NCI-H1048 (cell line): ENCODE measurements around the gene YAE1.

Source experiments
- DNase-seq: peaks from one replicate; lab custom pipeline; 2025; lab: John Stamatoyannopoulos, UW

The YAE1 gene

GRCh38 chr7:39608278-39608677 is 42.1 kb downstream of the YAE1 start:
- no peak for DNase-seq

- no peak for DNase-seq
Observed at GRCh38 chr7:39609113-39609934, 43.1 kb downstream of the YAE1 start.

- DNase-seq, result no peak
Observed at GRCh38 chr7:39609935-39610263, 43.7 kb downstream of the YAE1 start.

DNA sequence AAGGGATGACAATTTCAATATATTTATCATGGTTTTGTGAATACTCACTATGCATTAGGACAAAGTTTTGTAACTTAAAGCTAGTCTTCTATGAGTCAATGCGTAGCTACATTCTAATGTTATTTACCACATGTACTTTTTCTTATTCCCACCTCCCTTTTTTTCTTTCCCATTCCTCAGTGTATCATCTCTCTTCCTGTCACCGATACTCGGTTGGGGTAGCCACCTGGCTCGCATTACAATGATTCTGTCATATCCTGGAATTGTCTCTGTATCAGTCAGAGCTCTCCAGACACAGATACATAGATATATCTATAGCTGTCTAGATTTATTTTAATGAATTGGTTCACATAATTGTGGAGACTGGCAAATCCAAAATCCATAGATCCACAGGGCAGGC is 47.4 kb downstream of the YAE1 start:
- DNase-seq, result no peak

DNA sequence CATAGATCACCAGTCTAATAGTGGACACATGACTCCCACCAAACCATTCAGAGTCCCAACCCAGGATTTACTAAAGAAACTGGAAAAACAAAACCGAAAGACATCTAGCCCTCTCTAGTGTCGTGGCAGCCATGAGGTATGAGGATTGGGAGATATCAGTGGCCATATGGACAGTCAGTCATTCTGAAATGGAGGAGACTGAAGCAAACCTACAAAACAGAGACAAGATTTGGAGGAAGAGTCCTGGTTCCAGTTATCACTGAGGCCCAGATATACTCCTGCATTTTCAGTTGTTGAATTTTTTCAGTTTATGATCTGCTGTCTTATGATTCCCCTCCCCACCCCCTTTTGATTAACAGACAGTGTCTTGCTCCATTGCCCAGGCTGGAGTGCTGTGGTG is 48.1 kb downstream of the YAE1 start:
- DNase-seq, result no peak

DNA sequence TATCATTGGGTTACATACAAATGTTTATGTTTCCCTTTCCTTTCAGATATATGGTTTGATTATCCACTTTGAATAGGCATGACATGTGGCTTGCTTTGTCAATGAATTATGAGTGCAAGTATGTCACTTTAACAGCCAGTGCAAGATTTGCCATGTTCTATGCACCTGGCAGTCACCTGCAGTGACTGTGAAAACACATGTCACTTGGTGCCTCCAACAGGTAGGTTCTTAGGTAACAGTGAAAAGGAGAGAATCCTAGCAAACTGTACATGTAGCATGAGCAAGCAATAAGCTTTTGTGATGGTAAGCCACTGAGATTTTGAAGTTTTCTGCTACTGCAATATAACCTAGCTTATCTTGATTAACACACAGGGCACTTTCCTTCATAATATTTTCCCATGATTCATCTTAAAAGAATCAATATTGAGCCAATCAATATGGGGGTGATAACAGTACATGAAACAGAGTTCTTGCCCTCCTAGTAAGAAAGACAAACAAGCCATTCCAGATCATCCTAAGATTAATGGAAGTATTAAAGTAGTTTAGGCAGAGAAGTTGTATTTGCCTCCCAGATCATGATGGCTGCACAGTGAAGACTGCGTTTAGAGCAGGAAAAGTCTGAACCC is 49.3 kb downstream of the YAE1 start:
- DNase-seq, result no peak

GRCh38 chr7:39616138-39616537 is 49.9 kb downstream of the YAE1 start:
- DNase-seq, result no peak

DNA sequence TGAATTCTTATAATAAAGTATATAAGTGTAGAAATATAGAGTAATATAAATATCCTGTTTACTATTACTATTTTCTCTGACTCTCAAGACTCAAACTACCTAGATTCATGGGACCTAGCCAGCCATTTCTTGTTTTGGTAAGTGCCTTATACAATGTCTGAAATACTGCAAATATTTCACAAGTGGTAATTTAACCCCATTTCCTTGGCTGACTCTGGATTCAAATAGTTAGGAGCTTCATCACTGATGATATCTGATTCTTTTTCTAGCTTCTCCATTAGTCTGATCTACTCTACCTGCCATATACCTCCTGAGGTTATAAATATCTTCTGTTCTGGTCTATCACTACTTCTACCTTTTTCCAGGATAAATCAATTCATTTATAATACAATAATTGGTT is 50.8 kb downstream of the YAE1 start:
- no peak for DNase-seq

DNA sequence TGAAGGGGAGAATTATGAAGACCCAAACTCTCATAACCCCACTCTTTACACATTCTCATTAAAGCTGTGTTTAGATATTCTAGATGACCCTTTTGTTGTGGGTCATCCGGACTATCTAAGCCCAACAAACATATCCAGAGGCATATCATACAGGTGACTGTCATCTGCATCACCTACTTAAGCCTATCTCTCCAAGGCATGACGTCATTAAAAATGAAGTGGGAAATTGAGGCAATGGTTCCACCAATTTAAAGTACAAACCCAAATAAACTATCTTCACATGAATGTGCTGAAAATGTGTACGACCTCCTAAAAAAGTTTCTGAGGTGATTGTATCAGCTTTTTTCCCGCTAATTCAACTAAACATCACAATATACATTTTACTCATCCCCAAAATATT is 52.7 kb downstream of the YAE1 start:
- DNase-seq, result no peak

- DNase-seq, result no peak
Observed at GRCh38 chr7:39620486-39620885, 54.3 kb downstream of the YAE1 start.

DNA sequence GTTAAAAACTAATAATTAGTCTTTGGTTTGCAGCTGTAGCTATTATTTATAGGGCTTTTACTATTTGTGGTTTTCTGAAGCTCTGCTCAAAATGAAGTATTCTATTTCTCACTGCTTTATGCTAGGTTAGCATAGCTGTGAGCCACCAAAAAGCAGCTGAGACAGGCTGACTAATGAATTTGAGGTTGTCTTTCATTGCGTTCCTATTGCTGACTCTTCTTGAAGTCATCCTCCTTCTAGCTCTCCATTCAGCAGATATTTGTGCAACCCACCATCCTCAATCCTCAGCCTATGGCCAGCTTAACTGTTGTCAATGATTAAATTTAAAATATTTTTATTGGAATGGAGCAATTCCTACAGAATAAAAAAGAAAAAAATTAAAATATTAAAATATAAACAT is 55.1 kb downstream of the YAE1 start:
- no peak for DNase-seq

DNA sequence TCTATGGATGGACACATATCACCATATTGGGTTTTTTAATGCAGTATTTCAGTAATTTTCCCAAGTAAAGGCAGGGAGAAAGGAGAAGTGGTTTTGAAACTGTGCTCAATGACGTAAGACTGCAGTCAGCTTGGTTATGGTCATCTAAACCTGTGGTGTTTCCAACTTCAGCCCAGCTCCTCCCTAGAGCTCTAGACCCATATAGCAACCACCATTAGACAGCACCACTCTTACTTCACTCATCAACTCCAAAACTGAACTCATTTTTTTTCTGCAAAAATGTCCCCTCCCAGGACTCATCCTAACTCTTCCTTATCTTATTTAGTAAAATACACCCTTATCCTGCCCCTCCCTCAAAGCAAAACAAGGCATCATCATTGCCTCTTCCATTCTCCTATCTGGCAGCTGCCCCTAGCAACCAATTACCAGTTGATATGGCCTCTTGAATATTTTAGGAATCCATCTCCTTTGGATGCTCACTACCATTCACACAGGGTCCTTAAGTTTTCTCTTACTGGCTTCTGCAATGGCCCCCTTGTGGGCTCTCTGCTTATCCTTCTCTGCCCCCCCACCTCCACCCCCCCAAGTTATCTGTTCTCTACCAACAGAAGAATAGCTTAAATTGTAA is 55.7 kb downstream of the YAE1 start:
- no peak for DNase-seq
